BE2C (cell line): Measurements from ENCODE around the gene ACOT11.

ENCODE experiments used
- DNase-seq: peaks from one replicate; pipeline ENCODE4 v3.0.0-alpha.2; 2020
- H3K27me3 ChIP-seq: fragments of 250-450 bp; sonication (Bioruptor Pico); 2 replicates; pipeline ENCODE4 v1.5.1; 2020; ENCODE audit warnings: mild to moderate bottlenecking
- H3K36me3 ChIP-seq: fragments of 250-450 bp; sonication (Bioruptor Pico); 2 replicates; pipeline ENCODE4 v1.5.1; 2020; ENCODE audit warnings: mild to moderate bottlenecking
- H3K4me1 ChIP-seq: fragments of 250-450 bp; sonication (Bioruptor Pico); 2 replicates; pipeline ENCODE4 v1.5.1; 2020
- H3K4me3 ChIP-seq: 2 replicates; pipeline ENCODE4 v1.5.1; 2011; ENCODE audit warnings: low read depth, low read length
- H3K9me3 ChIP-seq: fragments of 250-450 bp; sonication (Bioruptor Pico); 2 replicates; pipeline ENCODE4 v1.5.1; 2020
- CTCF ChIP-seq: IDR thresholded peaks from 2 replicates; pipeline ENCODE4 v1.5.1; 2012; ENCODE audit warnings: mild to moderate bottlenecking, low read depth, low read length

ACOT11 gene

GRCh38 chr1:54571803-54572541, 23.9 kb downstream of the ACOT11 start:
- no peaks in the 10 kb centered on the region for H3K9me3 ChIP-seq
- TF ChIP-seq CTCF: no peak
- no peaks in the 10 kb centered on the region for H3K27me3 ChIP-seq
- H3K4me3 ChIP-seq: no peak overlapping the region
- no peaks in the 10 kb centered on the region for H3K4me1 ChIP-seq
- DNase-seq: no peak
- H3K36me3 ChIP-seq: no peaks in the 10 kb centered on the region

GRCh38 chr1:54572542-54572850, 24.5 kb downstream of the ACOT11 start:
- DNase-seq: no peak
- H3K9me3 ChIP-seq: no peaks in the 10 kb centered on the region
- no peak for TF ChIP-seq CTCF
- no peaks in the 10 kb centered on the region for H3K27me3 ChIP-seq
- no peaks in the 10 kb centered on the region for H3K36me3 ChIP-seq
- no peak overlapping the region for H3K4me3 ChIP-seq
- H3K4me1 ChIP-seq: no peaks in the 10 kb centered on the region

- no peak for TF ChIP-seq CTCF
- no peaks in the 10 kb centered on the region for H3K9me3 ChIP-seq
- no peaks in the 10 kb centered on the region for H3K4me1 ChIP-seq
- H3K27me3 ChIP-seq: no peaks in the 10 kb centered on the region
- no peaks in the 10 kb centered on the region for H3K36me3 ChIP-seq
- no peak for DNase-seq
- no peak overlapping the region for H3K4me3 ChIP-seq
Measured at GRCh38 chr1:54574158-54574778, 26.2 kb downstream of the ACOT11 start.

- TF ChIP-seq CTCF: no peak; the same call in 1 of the 2 replicates
- no peak for DNase-seq
- Histone ChIP-seq H3K27me3 (no peaks in the 10 kb centered on the region), H3K36me3 (no peaks in the 10 kb centered on the region), H3K4me3 (no peak overlapping the region), H3K9me3 (no peaks in the 10 kb centered on the region), H3K4me1 (no peaks in the 10 kb centered on the region)
Measured at GRCh38 chr1:54575161-54575560, 27.1 kb downstream of the ACOT11 start.

GRCh38 chr1:54575605-54576290, 27.7 kb downstream of the ACOT11 start:
- DNase-seq: no peak
- H3K36me3 ChIP-seq: no peaks in the 10 kb centered on the region
- H3K27me3 ChIP-seq: no peaks in the 10 kb centered on the region
- H3K4me3 ChIP-seq: no peak overlapping the region
- H3K9me3 ChIP-seq: no peaks in the 10 kb centered on the region
- H3K4me1 ChIP-seq: no peaks in the 10 kb centered on the region
- no peak for TF ChIP-seq CTCF

- Histone ChIP-seq H3K4me3 (no peak overlapping the region), H3K27me3 (no peaks in the 10 kb centered on the region), H3K4me1 (no peaks in the 10 kb centered on the region), H3K9me3 (no peaks in the 10 kb centered on the region), H3K36me3 (no peaks in the 10 kb centered on the region)
- DNase-seq: peak; percentile 68
- TF ChIP-seq CTCF: no peak
Measured at GRCh38 chr1:54577612-54578011, 29.6 kb downstream of the ACOT11 start.
